Measurements from ENCODE around the gene FAM114A1.

DNA sequence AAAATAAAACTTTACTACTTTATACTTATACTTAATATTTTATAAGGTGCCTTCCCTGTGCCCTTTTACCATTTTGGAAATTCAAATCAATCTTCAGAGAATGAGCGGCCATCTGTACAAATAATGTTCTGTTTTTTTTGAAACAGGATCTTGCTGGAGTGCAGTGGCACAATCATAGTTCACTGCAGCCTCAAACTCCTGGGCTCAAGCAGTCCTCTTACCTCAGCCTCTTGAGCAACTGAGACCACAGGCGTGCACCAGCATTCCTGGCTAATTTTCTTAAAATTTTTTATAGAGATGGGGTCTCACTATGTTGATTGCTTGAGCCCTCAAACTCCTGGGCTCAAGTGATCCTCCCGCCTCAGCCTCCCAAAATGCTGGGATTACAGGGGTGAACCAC lies 53.5 kb downstream of the FAM114A1 start:
- no peak for TF ChIP-seq EZH2 (IDR thresholded peaks at IDR 0.05)
- no peak for TF ChIP-seq CTCF (IDR thresholded peaks at IDR 0.05)
- TF ChIP-seq EZH2phosphoT487 (IDR thresholded peaks at IDR 0.05): no peak

Data from neural progenitor cell (in vitro differentiated cells).